ENCODE measurements around the gene HIPK2. TPM values are rescaled to one million over a fixed set of nuclear protein-coding genes. Genes with fewer than 3 reads are reported as not detected.

HIPK2 gene
- total and polyA plus RNA-seq, 10 of the 15 experiments (the other 5 are each of a cell fraction or from before 2014, with no cell fraction given), result 1.7 to 39.0 (median 9.4) TPM

GRCh38 chr7:139713061-139713460 lies 64.7 kb downstream of the HIPK2 start:
- Histone ChIP-seq H3K9ac (ENCODE audit: control insufficient read depth, insufficient read depth, low read length) (no peak overlapping the region), H3K27me3 (replicated peaks in 1 of 2; ENCODE audit: control insufficient read depth in 2 of 2, insufficient read depth in 2 of 2, low read length in 1 of 2) (no peaks in the 10 kb centered on the region), H3K36me3 (ENCODE audit: control insufficient read depth in 2 of 2, insufficient read depth in 2 of 2, low read length in 1 of 2) (peaks cover 13 to 27% of the 10 kb centered on the region in 2 experiments; a peak in 3 of 4 replicates), H3K9me3 (replicated peaks; ENCODE audit: control insufficient read depth, insufficient read depth, low read length) (no peaks in the 10 kb centered on the region; the same call in 2 of the 3 replicates), H3K27ac (ENCODE audit: control insufficient read depth, insufficient read depth) (no peak overlapping the region), H3K4me1 (ENCODE audit: control insufficient read depth, insufficient read depth, low read length) (peaks cover 18% of the 10 kb centered on the region), H3K79me2 (ENCODE audit: control insufficient read depth, insufficient read depth, low read length) (peaks cover 8% of the 10 kb centered on the region), H4K20me1 (ENCODE audit: control insufficient read depth, insufficient read depth) (no peaks in the 10 kb centered on the region), H3K4me2 (ENCODE audit: control insufficient read depth, insufficient read depth) (no peak overlapping the region), H3K4me3 (no peak overlapping the region), H2AFZ (ENCODE audit: control insufficient read depth, low read depth, low read length) (no peak overlapping the region)
- no peak for ATAC-seq
- BruUV-seq (replicated peaks), result no TSS peak
- TF ChIP-seq REST (IDR thresholded peaks at IDR 0.05; ENCODE audit: low read depth, low read length) (no peak), CHD4 (IDR thresholded peaks at IDR 0.05) (no peak), ZNF687 (IDR thresholded peaks at IDR 0.05) (no peak), PRDM15 (CRISPR knock-in tag; IDR thresholded peaks at IDR 0.05) (no peak)
- ChIA-PET CTCF (no interaction called here), SMC1A (ENCODE audit: uncharacterized antibody, unreplicated experiment) (no interaction called here), RAD21 (ENCODE audit: unreplicated experiment) (interaction anchor here (1.0 kb wide), 1 partner anchor 12 kb away, joined by 4 read pairs; no protein-coding TSS in a partner anchor), POLR2A (no interaction called here)
- intact Hi-C loops (cut with micrococcal nuclease; ENCODE audit: unreplicated experiment), result no loop called here
- in situ Hi-C loops (cut with MboI), result no loop called here
- FAIRE-seq, result no peak
- WGBS (ENCODE audit: insufficient coverage, insufficient replicate concordance, low lambda C conversion rate, missing lambda C conversion rate), result 97% methylated on average over 9 of the region's 9 CpGs
- DNase-seq (ENCODE audit: low read depth, low spot score), result no peak

Data from GM12878 (cell line).